Measurements from ENCODE around the gene SYPL2.

GRCh38 chr1:109444346-109444745 is 22.0 kb upstream of the SYPL2 start:
- TF ChIP-seq EP300 (IDR thresholded peaks at IDR 0.05): no peak
- no peak for TF ChIP-seq POLR2A (IDR thresholded peaks at IDR 0.05; ENCODE audit: low read length)
- TF ChIP-seq, protein P1, sequence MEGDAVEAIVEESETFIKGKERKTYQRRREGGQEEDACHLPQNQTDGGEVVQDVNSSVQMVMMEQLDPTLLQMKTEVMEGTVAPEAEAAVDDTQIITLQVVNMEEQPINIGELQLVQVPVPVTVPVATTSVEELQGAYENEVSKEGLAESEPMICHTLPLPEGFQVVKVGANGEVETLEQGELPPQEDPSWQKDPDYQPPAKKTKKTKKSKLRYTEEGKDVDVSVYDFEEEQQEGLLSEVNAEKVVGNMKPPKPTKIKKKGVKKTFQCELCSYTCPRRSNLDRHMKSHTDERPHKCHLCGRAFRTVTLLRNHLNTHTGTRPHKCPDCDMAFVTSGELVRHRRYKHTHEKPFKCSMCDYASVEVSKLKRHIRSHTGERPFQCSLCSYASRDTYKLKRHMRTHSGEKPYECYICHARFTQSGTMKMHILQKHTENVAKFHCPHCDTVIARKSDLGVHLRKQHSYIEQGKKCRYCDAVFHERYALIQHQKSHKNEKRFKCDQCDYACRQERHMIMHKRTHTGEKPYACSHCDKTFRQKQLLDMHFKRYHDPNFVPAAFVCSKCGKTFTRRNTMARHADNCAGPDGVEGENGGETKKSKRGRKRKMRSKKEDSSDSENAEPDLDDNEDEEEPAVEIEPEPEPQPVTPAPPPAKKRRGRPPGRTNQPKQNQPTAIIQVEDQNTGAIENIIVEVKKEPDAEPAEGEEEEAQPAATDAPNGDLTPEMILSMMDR (IDR thresholded peaks at IDR 0.05): no peak
- TF ChIP-seq CBX8 (IDR thresholded peaks at IDR 0.05): no peak
- no peak for TF ChIP-seq RCOR1 (IDR thresholded peaks at IDR 0.05; ENCODE audit: low read depth, low read length)
- TF ChIP-seq MYC (IDR thresholded peaks at IDR 0.05; ENCODE audit: borderline replicate concordance, low read length): no peak
- no peak for TF ChIP-seq ELK1 (IDR thresholded peaks at IDR 0.05; ENCODE audit: low read depth, low read length)
- TF ChIP-seq USF2 (IDR thresholded peaks at IDR 0.05): no peak
